GM06990 (cell line): ENCODE measurements around the gene MRC2.
"Not testable (repeated sequence)": the region's sequence is repeated elsewhere in the genome, so short reads cannot be mapped to it uniquely, and the experiment has no call there.

Experiments
- DNase-seq: peaks from one replicate; pipeline ENCODE4 v3.0.0-alpha.2; 2011; ENCODE audit not compliant: insufficient read length; ENCODE audit errors: extremely low read depth
- H3K27me3 ChIP-seq: replicated peaks from 2 replicates; pipeline ENCODE4 v1.6.0; 2011; ENCODE audit warnings: low read length; ENCODE audit not compliant: control insufficient read depth, insufficient read depth
- H3K36me3 ChIP-seq: 2 replicates; pipeline ENCODE4 v1.5.1; 2011; ENCODE audit warnings: low read length; ENCODE audit not compliant: control insufficient read depth, insufficient read depth
- H3K4me3 ChIP-seq: replicated peaks from 2 replicates; pipeline ENCODE4 v1.5.1; 2011; ENCODE audit warnings: low read depth, mild to moderate bottlenecking, control low read depth, low read length
- TF ChIP-seq, protein P1 (sequence below): IDR thresholded peaks from 2 replicates; pipeline ENCODE4 v1.5.1; 2011; ENCODE audit warnings: low read length, control low read depth, mild to moderate bottlenecking, inconsistent platforms; ENCODE audit not compliant: insufficient read depth, poor library complexity, severe bottlenecking

The MRC2 gene

DNA sequence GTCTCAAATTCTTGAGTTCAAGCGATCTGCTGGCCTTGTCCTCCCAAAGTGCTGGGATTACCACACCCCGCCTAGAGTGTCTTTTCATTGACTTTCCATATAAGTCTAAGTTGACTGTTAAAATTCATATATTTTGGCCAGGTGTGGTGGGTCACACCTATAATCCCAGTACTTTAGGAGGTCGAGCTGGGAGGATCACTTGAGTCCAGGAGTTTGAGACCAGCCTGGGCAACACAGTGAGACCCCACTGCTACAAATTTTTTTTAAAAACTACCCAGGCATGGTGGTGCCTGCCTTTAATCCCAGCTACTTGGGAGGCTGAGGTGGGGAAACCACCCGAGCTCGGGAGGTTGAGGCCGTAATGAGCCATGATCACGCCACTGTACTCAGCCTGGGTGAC is 21.9 kb upstream of the MRC2 start:
- Histone ChIP-seq H3K27me3 (no peaks in the 10 kb centered on the region), H3K4me3 (no peak overlapping the region), H3K36me3 (peaks cover 9% of the 10 kb centered on the region)
- no peak for DNase-seq
- TF ChIP-seq, protein P1, sequence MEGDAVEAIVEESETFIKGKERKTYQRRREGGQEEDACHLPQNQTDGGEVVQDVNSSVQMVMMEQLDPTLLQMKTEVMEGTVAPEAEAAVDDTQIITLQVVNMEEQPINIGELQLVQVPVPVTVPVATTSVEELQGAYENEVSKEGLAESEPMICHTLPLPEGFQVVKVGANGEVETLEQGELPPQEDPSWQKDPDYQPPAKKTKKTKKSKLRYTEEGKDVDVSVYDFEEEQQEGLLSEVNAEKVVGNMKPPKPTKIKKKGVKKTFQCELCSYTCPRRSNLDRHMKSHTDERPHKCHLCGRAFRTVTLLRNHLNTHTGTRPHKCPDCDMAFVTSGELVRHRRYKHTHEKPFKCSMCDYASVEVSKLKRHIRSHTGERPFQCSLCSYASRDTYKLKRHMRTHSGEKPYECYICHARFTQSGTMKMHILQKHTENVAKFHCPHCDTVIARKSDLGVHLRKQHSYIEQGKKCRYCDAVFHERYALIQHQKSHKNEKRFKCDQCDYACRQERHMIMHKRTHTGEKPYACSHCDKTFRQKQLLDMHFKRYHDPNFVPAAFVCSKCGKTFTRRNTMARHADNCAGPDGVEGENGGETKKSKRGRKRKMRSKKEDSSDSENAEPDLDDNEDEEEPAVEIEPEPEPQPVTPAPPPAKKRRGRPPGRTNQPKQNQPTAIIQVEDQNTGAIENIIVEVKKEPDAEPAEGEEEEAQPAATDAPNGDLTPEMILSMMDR = no peak

DNA sequence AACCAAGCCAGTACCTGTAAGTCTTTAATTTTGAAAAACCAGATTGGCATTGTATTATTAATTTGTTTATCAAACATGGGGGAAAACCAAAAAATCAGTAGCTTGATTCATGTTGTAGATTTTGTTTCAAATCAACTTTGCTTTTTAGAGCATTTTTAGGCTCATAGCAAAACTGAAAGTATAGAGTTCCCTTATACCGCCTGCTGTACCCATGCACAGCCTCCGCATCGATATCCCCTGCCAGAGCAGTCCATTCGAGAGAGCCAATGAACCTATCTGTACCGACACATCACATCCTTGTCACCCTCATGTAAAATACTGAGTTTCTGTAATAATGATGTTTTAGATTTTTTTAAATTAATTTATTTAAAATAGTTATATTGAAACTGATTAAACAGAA is 16.2 kb upstream of the MRC2 start:
- TF ChIP-seq, protein P1 = no peak
- no peaks in the 10 kb centered on the region for H3K27me3 ChIP-seq
- H3K36me3 ChIP-seq = peaks cover 12% of the 10 kb centered on the region
- no peak for DNase-seq
- H3K4me3 ChIP-seq = no peak overlapping the region

DNA sequence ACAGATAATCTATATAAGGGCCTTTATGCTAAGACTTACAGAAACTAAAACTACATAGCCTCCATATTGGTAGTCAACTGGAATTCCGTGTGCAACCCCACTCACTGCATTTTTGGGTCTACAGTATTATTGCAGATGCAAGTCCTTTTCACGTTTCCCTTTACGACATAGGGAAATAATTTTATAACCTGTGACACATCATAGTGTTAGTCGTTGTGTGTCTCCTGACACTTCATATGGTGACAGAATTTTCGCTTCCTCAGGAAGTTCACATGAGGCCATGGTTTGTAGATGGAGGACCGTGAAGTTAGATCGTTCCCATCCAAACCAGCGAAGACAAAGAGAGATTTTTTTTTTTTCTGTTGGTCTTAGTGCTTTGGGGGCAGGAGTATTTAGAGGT is 15.7 kb upstream of the MRC2 start:
- DNase-seq = no peak
- Histone ChIP-seq H3K4me3 (no peak overlapping the region), H3K27me3 (no peaks in the 10 kb centered on the region), H3K36me3 (peaks cover 12% of the 10 kb centered on the region)
- TF ChIP-seq, protein P1 = no peak

DNA sequence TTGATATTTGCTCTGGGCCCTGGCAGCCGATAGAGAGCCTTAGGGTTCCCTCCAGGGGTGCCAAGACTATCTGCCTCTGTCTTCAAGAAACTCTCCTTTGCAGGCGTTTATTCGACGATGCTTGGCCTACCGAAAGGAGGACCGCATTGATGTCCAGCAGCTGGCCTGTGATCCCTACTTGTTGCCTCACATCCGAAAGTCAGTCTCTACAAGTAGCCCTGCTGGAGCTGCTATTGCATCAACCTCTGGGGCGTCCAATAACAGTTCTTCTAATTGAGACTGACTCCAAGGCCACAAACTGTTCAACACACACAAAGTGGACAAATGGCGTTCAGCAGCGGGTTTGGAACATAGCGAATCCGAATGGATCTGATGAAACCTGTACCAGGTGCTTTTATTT is 15.2 kb upstream of the MRC2 start:
- H3K4me3 ChIP-seq, DNase-seq, H3K27me3 ChIP-seq: not testable (repeated sequence)
- H3K36me3 ChIP-seq = peaks cover 13% of the 10 kb centered on the region

DNA sequence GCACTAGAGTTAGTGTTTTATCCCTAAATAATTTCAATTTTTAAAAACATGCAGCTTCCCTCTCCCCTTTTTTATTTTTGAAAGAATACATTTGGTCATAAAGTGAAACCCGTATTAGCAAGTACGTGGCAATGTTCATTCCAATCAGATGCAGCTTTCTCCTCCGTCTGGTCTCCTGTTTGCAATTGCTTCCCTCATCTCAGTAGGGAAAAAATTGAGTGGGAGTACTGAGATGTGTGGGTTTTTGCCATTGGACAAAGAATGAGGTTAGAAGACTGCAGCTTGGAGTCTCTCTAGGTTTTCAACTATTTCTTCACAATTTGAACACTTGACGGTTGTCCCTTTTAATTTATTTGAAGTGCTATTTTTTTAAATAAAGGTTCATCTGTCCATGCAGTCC is 14.4 kb upstream of the MRC2 start:
- not testable (repeated sequence) for H3K4me3 ChIP-seq, H3K27me3 ChIP-seq, DNase-seq
- peaks cover 15% of the 10 kb centered on the region for H3K36me3 ChIP-seq

DNA sequence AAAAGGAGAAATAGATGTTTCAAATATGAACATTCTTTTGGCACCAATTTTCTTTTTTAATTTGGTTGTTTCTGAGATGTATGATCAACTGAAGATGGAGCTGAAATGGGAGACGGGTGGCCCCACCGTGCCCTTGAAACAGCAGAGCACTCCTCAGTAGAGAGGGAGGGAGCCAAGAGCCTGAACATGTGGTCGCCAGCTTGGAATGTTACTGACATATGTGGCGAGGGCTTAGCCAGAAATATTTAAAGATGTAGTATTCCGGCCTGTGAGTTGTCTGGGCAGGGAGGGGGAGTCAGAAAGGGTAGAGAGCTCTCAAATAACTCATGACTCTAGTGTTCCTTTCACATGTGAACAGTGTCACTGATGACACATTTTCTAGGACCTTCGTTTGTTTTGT is 13.3 kb upstream of the MRC2 start:
- no peak for DNase-seq
- no peak overlapping the region for H3K4me3 ChIP-seq
- H3K27me3 ChIP-seq = no peaks in the 10 kb centered on the region
- TF ChIP-seq, protein P1 = no peak
- H3K36me3 ChIP-seq = peaks cover 10% of the 10 kb centered on the region

DNA sequence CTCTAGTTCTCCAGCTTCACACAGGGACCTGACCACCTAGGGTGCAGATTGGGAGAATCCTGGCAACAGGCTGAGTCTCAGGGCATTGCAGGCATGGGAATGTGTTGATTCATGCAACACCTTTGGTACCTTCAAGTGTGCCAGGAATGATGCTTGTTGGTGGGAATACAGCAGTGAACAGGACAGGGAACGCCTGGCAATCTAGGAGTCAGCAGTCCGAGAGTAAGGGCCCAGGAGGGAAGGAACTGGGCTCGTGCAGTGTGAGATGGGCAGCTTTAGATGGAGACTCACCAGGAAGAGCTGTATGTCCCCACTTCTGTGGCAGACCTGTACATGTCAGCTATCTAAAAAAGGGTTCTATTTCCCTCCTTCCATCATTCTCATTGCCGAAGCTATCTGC is 12.0 kb upstream of the MRC2 start:
- TF ChIP-seq, protein P1 = no peak
- H3K36me3 ChIP-seq = peaks cover 10% of the 10 kb centered on the region
- H3K4me3 ChIP-seq = no peak overlapping the region
- no peak for DNase-seq
- no peaks in the 10 kb centered on the region for H3K27me3 ChIP-seq
